ENCODE data around the gene HIVEP1. TPM values are rescaled to one million over a fixed set of nuclear protein-coding genes. Genes with fewer than 3 reads are reported as not detected.

The HIVEP1 gene
- total and polyA plus RNA-seq, 3 donors from 2014 or later = 15.5 to 53.3 (median 44.1) TPM

GRCh38 chr6:12007473-12007872 is 4.6 kb upstream of the HIVEP1 start:
- H3K4me1 ChIP-seq = peaks cover 10% of the 10 kb centered on the region
- no peak overlapping the region for H3K4me3 ChIP-seq
- no peaks in the 10 kb centered on the region for H3K27me3 ChIP-seq
- no peaks in the 10 kb centered on the region for H3K36me3 ChIP-seq (ENCODE audit: low read depth, missing control alignments)
- H3K27ac ChIP-seq = peak overlapping the region in 1 of 2 donors; percentile 93
- WGBS, 2 donors = 64 to 69% methylated on average over 9 of the region's 9 CpGs
- intact Hi-C loops (cut with DNase I; ENCODE audit: low total_unique reads) = no loop called here
- no peak for DNase-seq
- TF ChIP-seq, protein P1, sequence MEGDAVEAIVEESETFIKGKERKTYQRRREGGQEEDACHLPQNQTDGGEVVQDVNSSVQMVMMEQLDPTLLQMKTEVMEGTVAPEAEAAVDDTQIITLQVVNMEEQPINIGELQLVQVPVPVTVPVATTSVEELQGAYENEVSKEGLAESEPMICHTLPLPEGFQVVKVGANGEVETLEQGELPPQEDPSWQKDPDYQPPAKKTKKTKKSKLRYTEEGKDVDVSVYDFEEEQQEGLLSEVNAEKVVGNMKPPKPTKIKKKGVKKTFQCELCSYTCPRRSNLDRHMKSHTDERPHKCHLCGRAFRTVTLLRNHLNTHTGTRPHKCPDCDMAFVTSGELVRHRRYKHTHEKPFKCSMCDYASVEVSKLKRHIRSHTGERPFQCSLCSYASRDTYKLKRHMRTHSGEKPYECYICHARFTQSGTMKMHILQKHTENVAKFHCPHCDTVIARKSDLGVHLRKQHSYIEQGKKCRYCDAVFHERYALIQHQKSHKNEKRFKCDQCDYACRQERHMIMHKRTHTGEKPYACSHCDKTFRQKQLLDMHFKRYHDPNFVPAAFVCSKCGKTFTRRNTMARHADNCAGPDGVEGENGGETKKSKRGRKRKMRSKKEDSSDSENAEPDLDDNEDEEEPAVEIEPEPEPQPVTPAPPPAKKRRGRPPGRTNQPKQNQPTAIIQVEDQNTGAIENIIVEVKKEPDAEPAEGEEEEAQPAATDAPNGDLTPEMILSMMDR (IDR thresholded peaks at IDR 0.05) = no peak
- no peak for TF ChIP-seq POLR2A (IDR thresholded peaks at IDR 0.05)
- H3K9me3 ChIP-seq = no peaks in the 10 kb centered on the region

DNA sequence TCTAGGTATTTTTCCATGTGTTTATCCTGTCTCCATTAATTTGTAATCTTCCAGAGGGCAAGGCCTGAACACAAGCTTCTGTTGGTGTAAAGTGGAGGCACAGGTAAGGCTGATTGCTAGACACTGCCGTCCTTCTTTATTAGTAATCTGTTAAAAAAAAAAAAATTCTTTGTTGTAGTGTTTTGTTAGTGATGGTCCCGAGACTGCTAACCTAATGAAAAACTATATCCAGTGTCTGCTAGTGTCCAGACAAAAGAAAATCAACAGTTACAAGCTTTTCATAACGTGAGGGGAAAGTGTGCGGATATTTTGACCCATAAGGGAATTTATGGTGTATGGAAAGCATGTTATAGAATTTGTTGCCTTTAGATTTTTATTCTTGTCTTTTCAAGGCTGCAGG is 4.2 kb upstream of the HIVEP1 start:
- no peak for DNase-seq
- Histone ChIP-seq H3K27ac (peak overlapping the region; percentile 83 to 93), H3K36me3 (ENCODE audit: low read depth, missing control alignments) (no peaks in the 10 kb centered on the region), H3K4me1 (peaks cover 10% of the 10 kb centered on the region), H3K4me3 (peak overlapping the region; percentile 62 to 65), H3K9me3 (no peaks in the 10 kb centered on the region), H3K27me3 (no peaks in the 10 kb centered on the region)
- intact Hi-C loops (cut with DNase I; ENCODE audit: low total_unique reads) = no loop called here
- TF ChIP-seq POLR2A (IDR thresholded peaks at IDR 0.05) = no peak
- TF ChIP-seq, protein P1 (IDR thresholded peaks at IDR 0.05) = no peak
- 30 to 34% methylated on average over 4 of the region's 4 CpGs for WGBS, 2 donors

DNA sequence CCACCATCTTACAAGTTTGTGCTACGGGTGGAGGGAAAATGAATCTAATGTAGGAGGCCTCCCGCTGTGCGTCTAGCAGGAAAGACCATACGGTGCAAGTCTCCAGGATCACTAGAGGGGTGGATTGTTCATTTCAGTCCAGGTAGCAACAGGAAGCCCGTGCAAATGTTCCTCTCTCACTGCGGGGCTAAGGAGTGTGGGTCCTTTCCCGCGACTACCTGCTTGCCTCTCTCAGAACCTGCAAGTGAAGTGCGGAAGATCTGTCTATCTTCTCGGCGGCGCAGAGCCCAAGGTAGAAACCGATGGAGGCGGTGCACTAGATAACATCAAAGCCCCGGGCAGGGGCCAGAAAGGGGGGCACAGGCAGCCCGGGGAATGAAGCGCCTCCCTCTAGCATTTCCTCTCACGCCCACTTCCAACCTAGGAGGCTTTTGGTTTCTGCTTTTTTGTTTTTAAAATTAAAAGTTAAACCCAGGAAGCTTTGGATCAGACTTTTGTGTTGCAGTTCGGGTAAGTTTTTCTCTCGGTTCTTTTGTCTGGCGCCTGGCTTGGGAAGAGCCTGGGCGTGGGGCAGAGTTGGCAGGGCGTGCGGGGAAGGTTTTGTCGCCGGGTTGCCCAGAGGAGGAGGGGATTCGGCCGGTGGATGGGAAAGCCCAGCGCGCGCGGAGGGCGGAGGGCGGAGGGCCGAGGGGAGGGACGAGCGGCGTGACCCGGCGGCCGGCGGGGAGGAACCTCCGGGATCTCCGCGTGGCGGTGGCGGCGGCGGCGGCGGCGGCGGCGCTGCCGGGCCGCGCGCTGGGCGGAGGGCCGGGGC is 3.5 kb upstream of the HIVEP1 start:
- Histone ChIP-seq H3K36me3 (ENCODE audit: low read depth, missing control alignments) (no peaks in the 10 kb centered on the region), H3K9me3 (no peaks in the 10 kb centered on the region), H3K27ac (peak overlapping the region; percentile 83 to 93), H3K27me3 (no peaks in the 10 kb centered on the region), H3K4me1 (peaks cover 10% of the 10 kb centered on the region), H3K4me3 (peak overlapping the region; percentile 62 to 65)
- intact Hi-C loops (cut with DNase I; ENCODE audit: low total_unique reads) = no loop called here
- 0% methylated on average over 23 to 46 of the region's 60 CpGs for WGBS, 2 donors
- peak; percentile 80 for DNase-seq
- TF ChIP-seq, protein P1 (IDR thresholded peaks at IDR 0.05) = no peak
- TF ChIP-seq POLR2A (IDR thresholded peaks at IDR 0.05) = no peak

GRCh38 chr6:12009180-12009685 is 2.9 kb upstream of the HIVEP1 start:
- H3K27me3 ChIP-seq = no peaks in the 10 kb centered on the region
- no peak for TF ChIP-seq POLR2A (IDR thresholded peaks at IDR 0.05)
- TF ChIP-seq, protein P1 (IDR thresholded peaks at IDR 0.05) = no peak
- peak overlapping the region; percentile 62 to 65 for H3K4me3 ChIP-seq
- no peak for DNase-seq
- H3K27ac ChIP-seq = peak overlapping the region; percentile 56 to 93
- intact Hi-C loops (cut with DNase I; ENCODE audit: low total_unique reads) = no loop called here
- whole genome bisulfite sequencing, 2 donors = 0% methylated on average over 5 to 11 of the region's 29 CpGs
- H3K36me3 ChIP-seq (ENCODE audit: low read depth, missing control alignments) = no peaks in the 10 kb centered on the region
- no peaks in the 10 kb centered on the region for H3K9me3 ChIP-seq
- H3K4me1 ChIP-seq = peaks cover 15% of the 10 kb centered on the region

All from testis (tissue), 3 donors.